Embryonic facial prominence (tissue), 1 donor: Measurements from ENCODE around the gene PVRIG.
"Not testable (repeated sequence)": the region's sequence is repeated elsewhere in the genome, so short reads cannot be mapped to it uniquely, and the experiment has no call there.

Experiments
- DNase-seq: peaks from one replicate; pipeline ENCODE4 v3.0.0-alpha.2; 2016; ENCODE audit errors: extremely low spot score

The PVRIG gene

DNA sequence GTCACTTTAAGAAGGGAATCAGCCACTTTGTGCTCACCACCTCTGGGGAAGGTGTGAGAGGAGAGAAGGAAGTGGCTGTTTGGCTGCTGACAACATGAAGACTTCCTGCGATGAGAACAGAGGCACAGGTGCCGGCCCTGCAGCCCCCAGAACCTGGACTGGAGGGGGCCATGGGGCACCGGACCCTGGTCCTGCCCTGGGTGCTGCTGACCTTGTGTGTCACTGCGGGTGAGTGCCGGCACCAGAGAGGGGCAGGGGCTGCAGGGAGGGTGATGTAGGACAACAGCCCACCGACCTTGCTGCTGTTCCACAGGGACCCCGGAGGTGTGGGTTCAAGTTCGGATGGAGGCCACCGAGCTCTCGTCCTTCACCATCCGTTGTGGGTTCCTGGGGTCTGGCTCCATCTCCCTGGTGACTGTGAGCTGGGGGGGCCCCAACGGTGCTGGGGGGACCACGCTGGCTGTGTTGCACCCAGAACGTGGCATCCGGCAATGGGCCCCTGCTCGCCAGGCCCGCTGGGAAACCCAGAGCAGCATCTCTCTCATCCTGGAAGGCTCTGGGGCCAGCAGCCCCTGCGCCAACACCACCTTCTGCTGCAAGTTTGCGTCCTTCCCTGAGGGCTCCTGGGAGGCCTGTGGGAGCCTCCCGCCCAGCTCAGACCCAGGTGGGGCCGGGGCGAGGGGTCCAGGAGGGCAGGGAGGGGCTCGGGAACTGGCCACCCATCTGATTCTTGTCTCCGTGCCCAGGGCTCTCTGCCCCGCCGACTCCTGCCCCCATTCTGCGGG is at the start of gene PVRIG:
Gene PVRIG (plus strand): TSS at position 149 of the 785 bp plus-strand sequence. CDS start 22 bp downstream, at position 171.
- not testable (repeated sequence) for DNase-seq

DNA sequence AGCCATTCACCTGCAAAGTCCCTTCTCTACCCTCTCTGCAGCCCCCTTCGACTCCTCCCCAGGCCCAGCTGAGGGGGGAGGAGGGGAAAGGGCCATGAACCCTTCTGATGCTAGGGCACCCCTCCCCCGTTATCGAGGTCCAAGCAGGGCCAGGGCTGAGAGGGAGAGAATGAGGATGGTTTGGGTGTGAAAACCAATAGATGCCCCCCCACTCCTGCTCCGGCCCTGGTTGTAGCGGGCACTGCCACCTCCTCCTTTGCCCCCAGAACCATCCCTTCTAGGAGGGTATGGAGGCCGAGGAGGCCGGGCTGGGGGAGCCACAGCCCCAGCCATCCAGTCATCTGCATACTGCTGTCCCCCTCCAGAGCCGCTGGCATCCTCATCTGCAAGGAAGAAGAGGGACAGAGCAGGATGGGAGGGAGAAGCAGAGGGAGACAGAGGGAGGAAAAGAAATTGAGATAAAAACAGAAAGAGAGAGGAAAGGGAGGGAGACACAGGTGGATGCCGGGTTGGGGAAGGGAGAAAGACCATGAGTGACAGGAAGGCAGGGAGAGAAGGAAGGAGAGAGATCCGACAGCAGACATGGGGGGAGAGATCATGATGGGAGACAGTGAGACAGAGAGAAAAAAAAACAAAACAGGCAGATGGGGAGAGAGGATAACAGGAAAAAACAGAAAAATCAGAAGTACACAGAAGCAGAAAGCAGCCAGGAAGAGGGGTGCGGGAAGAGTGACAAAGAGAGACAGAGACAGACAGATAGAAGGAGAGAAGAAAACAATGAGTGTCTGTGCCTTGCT is 49.5 kb upstream of the PVRIG start:
- DNase-seq = no peak

DNA sequence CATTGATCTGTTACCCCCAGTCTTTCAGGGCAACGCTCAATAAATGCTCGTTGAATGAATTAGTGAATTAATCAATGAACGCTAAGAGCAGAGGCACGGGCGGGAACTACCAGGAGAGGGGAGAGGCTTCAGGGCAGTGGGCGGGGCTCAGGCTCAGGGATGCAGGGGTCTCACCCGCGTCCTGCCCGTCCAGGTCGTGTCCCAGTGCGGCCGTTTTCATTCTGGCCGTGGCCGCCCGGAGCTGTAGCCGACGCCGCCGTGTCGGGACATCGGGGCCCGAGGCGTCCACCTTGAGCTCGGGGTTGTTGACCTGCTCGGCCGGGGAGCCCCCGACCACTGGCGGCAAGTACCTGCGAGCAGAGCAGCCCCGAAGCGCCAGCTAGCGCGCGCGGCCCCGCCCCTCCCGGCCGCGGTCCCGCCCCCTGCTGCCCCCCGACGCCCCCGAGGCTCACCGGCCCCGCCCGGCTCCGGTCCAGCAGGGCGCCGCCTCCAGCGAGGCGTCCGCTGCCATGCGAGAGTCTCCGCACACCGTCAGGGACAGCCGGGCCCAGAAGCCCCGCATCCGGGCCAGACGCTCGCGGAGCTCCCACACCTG is 48.6 kb upstream of the PVRIG start:
- DNase-seq = no peak

DNA sequence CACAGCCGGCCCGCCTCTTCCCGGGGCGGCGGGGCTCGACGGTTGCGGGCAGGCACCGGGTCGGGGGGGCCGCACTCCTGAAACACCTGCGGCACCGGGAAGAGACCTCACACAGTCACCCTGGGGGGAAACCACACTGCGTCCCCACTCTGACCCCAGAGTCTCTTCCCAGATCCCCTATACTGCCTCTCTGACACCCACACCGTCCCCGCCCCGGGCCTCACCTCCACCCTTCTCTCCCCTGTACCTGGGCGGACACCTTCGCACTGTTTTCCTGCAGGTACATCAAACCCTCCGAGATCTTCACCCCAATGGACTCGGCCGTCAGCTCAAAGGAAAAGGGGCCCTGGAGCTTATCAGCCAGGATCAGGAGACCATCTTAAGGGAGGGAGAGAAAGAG is 47.9 kb upstream of the PVRIG start:
- no peak for DNase-seq

DNA sequence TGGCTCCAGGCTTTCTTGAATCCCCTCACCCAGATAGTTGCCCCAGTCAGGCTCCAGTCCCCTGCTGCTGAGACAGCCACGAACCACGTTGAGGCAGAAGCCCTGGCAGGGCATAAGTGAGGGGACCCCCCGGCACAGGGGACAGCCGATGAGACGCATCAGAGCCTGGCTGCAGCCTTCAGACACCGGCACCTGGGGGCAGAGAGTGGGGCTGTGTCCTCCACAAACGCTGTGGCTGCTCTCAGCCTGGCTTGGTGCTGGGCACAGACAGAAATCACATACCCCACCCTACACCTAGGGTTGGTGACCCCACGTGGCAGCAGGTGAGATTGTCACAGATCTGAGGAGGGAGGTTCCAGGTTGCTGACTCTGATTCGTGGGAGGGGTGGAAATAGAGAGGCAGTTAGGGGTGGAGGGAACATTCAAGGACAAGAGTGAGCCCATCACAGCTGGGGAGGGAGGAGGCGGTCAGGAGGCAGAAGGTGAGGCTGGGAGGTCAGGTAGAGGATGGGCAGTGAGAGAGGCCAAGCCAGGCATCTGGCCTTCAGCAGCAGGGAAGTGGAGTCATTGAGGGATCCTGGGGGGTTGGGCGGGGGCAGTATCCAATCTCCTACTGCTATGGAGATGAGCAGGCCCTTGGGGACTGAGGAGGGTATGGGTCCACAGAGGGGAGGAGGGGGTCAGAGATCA is 45.8 kb upstream of the PVRIG start:
- DNase-seq = no peak

DNA sequence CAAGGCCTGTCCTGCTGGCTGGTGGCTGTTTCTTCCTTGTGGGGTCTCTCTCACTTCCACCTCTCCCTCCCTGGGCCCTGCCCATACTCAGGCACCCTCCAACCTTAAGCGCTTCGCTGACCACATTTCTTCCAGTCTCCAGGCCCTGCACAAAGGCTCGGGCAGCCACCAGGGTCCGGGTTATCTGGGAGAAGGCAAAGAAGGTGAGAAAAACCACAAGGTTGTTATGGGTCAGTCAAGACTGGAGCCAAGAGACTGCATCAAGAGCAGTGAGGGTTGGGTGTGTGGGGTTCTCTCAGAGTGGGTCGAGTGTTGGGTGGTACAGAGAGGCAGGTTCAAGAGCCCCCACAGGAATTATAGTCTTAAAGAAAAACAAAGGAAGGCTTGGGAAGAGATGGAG is 45.2 kb upstream of the PVRIG start:
- DNase-seq = no peak

DNA sequence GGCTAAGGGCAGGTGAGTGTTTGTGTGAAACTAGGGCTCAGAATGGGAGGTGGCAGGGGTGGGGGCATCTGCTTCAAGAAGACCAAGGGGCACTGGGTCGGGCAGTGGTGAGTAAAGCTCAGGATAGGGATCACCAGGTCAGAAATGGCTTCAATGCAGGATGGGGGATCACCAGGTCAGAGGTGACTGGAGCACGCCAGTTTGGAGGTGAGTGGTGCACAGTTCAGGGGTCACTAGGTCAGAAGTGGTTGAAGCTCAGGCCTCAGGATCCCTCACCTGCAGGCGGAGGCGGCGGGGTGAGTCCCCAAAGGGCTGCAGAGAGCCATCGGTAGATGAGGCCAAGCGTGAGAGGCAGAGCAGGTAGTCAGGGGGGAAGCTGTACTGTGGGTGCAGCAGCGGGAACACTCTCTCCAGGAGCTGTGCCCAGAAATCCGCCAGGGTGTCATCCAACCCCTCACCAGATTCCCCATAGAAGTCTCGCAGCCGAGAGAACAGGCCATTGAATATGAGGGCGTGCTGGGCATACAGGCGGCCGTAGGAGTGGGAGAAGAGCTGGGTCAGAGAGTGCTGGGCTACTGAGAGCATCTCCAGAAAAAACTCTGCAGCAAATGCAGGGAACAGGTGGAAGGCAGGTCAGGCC is 44.3 kb upstream of the PVRIG start:
- DNase-seq = no peak

DNA sequence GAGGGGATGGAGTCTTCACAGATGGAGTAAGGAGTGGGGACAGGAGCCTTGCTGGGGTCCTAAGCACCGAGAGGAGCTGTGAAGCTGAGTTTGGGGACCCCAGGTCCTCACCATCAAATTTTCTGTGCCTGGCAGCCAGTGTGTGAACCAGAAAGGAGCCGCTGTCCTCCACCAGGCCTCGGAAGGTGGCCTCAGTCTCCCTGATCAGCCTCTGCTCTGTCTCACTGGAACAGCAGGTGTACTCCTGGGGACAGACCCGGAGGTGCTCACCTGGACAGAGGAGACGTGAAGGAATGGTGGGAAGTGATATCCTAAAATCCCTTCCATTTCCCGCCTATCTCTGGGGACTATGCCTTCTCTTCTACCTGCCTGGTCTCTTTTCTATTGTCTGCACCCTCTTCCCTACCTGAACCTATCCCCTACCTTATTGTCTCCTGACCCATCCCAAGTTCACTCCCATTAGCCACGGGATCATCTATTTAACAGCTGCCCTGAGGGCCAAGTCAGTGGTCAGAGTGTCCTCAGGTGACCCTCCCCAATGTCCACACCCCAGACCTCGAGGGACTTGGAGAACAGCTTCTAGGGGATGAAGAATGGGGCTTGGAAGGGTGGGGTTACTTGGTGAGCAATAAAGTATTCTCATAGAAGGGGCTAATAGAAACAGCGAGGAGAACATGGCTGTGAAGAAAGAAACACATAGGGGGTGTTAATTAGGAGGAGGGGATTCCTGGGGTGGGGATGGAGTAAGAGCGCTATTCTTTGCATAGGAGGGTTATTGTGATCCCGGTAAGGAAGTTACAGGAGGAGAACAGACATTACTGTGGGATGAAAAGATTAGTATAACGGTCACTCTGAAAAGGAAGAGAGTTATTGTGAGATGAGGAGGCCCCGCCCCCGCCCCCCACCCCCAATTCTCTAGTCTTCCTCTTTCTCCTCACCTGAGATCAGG is 43.4 kb upstream of the PVRIG start:
- DNase-seq = no peak

DNA sequence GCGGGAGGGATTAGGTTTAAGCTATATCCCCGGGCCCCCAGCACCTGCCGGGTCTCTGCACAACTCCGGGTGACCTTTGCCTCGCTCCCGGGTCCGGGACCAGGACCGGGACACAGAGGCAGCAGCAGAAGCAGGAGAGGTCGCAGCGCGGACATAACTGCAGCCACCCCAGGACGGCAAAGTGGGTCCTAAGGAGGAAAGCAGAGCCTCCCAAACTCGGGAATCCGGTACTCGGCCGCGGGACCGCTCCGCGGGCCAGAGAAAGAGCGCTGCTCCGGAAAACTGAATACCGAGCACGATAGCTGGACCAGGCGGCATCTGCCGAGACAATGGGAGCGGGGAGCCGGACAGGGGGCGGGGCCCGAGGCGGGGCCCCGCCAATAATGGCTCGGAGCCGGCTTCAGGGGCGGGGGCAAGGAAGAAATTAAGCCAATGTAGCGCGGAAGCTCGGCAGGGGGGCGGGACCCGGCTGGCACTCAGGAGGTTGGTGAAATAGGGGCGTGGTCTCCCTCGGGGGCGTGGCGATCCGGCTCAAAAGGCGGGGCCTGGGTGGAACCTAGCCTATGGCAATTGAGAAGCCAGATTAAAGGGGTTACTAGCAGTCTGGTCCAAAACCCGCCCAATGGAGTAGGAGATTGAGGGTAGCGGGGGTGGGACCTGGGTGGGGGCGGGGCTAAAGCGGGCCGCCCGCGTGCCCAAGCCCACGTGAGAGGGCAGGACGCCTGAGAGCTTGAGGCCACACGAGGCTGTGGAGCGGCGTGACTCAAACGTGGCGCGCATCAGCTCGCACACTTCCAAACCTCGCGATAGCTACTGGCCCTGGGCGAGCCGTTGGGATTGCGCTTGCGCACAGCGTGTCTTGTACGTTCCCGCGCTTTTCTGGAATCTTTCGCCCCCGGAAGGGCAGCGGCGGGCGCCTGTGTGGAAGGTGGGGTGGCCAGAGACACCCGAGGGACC is 42.4 kb upstream of the PVRIG start, which contains the start of the genes GPC2 and STAG3:
Gene GPC2 (minus strand): TSS at position 337 of the 957 bp plus-strand sequence. CDS start 182 bp downstream, at position 155.
Gene STAG3 (plus strand): TSS at position 874 of the 957 bp plus-strand sequence. CDS start 2,639 bp downstream, outside the sequence.
- peak; percentile 90 for DNase-seq

DNA sequence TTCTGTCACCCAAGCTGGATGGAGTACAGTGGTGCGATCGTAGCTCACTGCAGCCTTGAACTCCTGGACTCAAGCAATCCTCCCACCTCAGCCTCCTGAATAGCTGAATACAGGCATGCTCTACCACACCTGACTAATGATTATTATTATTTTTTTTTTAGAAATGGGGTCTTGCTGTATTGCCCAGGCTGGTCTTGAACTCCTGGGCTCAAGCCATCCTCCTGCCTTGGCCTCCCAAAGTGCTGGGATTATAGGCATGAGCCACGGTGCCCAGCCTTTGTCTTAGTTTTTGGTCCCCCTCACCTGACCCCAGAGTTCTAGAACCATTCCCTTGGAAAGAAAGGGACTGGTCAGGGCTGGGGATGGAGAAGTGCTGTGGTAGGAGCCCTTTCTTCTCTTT is 39.7 kb upstream of the PVRIG start:
- not testable (repeated sequence) for DNase-seq

DNA sequence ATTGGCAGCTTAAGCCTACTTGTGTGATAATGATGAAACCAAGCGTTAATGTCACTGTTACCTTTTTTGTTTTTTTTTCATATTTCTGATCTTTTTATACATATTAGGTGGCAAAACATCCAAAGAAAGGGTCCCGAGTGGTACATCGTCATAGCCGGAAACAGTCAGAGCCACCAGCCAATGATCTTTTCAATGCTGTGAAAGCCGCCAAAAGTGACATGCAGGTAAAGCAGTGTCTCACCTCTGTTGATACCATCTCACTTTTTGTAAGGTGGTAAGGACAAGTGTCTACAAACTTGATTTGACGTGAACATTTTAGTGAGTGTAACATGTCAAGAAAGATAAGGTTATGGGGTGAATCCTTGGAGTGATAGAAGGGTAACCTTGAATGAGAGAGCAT is 37.1 kb upstream of the PVRIG start:
- not testable (repeated sequence) for DNase-seq

DNA sequence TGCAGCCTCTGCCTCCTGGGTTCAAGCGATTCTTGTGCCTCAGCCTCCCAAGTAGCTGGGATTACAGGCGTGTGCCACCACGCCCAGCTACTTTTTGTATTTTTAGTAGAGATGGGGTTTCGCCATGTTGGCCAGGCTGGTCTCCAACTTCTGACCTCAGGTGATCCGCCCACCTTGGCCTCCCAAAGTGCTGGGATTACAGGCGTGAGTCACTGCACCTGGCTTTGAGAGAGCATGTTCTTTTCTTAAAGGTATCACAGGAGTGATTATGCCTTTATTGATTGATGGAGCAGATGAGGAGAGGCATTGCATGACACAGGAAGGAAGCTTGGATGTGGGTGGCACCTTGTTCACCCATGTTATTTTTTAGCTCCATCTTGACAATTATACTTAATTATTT is 36.7 kb upstream of the PVRIG start:
- not testable (repeated sequence) for DNase-seq

DNA sequence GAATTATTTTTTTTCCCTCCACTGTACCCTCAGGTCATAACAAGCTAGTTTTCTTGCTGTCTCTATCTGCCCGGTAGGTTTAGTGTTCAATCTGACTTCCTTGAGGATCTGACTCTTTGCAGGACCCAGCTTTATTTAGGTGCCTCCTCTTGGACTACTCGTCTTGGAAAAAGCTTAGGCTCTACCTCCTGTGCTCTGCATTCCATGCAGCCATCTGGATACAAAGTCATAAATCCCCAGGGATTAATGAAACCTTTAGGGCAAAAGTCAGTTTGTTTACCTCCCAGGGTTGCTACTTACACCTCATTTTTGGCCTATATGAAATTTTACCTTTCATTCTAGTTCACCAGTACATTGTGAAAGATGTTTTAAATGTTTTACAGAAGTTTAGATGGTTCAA is 34.0 kb upstream of the PVRIG start:
- no peak for DNase-seq

DNA sequence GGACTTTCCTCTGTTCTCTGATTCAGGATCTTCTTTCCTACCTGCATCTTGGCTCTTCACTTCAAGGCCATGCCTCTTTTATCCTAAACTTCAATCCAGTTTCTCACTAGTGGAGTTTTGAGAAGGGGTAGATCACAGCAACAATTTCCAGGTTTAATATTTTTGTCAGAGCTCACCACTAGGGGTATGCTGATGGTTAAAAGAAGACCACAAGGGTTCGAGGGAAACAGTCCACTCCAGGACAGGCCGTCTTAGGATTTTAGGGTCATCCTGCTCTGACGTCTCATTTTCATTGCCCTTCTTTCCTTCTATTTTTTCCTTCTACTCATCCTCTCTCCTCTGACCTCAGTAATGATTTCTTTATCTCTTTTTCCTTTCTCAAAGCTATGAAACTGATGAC is 30.7 kb upstream of the PVRIG start:
- no peak for DNase-seq

DNA sequence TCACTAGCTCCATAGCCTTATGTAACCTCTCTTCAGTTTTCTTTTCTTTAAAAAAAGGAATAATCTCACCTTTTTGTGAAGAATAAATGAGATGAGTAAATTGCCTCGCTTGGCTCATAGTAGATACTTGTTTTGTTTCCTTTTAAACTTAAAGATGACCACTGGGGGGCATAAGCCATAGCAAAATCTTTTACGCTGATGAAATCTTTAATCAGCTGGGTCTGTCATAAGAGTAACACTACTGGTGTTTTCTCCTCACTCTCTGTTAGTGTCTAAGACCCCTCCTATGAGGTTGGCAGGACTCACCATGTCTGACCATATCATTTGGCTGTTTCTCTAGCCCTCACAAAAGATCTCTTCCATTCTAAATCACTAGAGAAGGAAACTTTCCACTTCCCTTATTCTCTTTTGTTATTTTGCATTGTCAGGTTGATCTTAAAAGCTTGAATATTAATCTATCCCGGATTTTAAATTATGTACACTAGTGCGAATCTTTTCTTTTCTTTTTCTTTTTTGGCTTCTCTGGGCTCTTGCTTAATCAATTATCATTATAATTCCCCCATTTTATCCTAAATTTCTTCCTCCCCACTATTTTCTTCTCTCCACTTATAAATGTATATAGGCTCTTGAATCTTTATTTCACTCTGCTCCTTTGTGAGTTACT is 29.6 kb upstream of the PVRIG start:
- DNase-seq = no peak

DNA sequence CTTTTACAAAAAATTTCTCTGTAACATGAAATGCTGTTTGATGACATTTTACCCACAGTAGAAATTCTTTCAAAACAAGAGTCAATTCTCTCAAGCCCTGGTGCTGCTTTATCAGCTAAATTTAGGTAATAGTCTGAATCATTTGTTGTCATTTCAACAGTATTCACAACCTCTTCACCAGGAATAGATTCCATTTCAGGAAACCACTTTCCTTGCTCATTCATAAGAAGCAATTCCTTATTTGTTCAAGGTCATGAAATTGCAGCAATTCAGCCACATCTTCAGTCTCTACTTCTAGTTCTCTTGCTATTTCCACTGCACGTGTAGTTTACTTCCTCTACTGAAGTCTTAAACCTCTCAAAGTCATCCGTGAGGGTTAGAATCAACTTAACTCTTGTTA is 28.0 kb upstream of the PVRIG start:
- DNase-seq = no peak

DNA sequence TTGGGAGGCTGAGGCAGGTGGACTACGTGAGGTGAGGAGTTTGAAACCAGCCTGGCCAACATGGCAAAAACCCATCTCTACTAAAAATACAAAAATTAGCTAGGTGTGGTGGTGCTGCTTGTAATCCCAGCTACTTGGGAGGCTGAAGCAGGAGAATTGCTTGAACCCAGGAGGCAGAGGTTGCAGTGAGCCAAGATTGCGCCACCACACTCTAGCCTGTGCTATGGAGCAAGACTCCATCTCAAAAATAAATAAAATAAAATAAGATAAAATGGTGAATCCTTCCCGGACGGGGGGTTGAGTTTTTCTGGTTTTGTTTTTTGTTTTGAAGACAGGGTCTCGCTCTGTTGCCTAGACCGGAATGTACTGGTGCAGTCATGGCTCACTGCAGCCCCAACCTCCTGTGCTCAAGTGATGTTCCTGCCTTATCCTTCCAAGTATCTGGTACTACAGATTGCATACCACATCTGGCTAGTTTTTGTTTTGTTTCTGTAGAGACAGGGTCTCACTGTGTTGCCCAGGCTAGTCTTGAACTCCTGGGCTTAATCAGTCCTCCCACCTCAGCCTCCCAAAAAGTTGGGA is 27.4 kb upstream of the PVRIG start:
- not testable (repeated sequence) for DNase-seq

DNA sequence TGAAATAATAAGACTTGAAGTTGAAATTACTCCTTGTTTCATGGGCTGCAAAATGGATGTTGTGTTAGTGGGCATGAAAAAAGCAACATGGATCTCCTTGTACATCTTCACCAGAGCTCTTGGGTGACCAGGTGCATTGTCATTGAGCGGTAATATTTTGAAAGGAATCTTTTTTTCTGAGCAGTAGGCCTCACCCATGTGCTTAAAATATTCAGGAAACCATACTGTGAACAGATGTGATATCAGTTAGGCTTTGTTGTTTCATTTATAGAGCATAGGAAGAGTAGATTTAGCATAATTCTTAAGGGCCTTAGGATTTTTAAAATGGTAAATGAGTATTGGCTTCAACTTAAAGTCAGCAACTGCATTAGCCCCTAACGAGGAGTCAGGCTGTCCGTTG is 26.8 kb upstream of the PVRIG start:
- DNase-seq = no peak
